Measurements from ENCODE around the gene SIL1.
"Not testable (repeated sequence)": the region's sequence is repeated elsewhere in the genome, so short reads cannot be mapped to it uniquely, and the experiment has no call there.

SIL1 gene

DNA sequence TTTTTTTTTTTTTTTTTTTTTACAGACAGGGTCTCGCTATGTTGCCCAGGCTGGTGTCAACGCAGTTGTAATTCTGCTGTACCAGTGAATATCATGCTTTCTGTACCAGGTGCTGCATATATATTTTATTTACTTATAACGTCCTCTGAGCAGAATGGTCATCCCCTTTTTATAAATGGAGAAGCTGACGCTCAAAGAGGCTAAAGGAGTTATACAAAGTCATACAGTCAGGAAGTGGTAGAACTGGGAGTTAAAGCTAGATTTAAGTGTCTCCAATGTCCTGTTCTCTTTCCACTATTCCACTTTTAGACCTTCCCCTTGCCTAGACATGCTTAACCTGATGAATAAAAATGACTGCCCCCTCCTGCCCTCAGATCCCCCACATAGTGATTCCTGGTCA, 1.2 kb upstream of the SIL1 start:
- DNase-seq = no peak

DNA sequence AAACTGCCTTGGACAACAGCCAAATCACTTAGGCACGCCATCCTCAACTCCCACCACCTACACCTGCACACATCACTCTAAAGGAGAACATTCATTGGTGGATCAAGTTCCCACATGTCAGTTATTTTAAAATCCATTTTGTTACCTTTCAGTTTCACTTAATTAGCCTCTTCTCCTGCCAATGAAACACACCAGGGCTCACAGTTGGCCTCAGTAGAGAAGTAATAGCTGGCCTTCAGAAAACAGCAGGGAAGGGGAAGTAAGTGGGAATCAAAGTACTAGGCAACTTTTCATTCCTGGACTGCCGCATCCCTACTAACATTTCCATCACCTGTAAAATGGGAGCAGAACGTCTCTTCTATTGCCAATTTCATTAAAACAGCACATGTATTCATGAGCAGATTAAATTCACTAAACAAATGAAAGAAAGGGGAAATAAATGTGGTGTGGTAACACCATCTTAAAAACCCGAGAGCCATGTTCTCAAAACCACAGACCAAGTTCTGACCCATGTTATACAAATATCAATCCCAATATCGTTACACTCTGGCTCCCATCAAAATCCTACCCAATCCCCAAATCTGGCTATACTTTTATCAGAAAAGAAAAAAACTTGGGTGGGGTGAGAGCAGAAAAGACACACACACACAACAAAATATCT, 1.7 kb downstream of the SIL1 start:
- no peak for DNase-seq

DNA sequence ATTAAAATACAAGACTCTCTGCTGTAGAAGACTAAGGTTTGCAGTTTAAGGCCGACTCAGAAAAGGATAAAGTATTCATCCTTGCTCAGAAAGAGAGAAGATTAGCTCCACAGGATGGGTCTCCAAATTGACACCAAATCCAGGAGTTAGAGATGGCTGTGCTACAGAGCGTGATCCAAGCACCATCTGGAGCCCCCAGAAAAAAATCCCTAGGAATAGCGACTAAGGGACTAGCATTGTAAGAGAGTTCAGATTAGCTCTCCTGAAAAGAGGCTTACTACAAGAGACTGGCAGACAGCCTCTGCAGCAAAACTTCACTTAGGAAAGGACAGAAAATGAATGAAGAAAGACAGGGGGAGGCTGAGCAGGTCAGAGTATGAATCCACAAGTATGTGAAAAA, 3.7 kb downstream of the SIL1 start:
- DNase-seq = no peak

DNA sequence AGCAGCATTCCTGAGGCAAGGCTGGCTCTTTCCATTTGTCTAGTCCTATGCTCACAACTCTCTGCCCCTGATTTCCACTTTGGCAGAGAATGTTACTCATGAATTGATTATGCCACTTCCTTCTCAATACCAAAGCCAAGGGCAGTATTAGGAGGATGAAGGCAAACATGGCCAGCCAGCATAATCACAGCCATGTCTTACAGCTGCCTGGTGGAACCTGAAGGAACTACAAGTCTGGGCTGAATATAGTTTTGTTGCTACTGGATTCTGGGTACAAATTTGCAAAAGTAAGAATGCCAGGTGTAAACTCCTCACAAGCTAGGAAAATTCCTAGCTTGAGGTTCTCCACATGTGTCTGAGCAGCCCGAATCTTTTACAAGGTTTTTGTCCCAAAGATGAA, 4.2 kb downstream of the SIL1 start:
- DNase-seq = no peak

DNA sequence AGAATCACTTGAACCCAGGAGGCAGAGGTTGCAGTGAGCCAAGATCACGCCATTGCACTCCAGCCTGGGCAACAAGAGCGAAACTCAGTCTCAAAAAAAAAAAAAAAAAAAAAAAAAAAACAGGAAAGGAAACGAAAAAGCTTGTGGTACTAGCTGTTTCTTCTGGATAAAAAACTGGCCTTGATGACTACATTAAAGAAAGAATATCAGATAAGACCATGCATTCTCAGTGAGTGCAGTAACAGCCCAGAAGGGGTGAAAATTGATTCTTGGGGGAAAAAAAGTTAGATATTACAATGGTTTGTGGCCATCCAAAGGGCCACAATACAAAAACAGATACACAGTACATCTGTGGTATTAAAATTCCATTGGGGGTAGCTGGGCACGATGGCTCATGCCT, 5.3 kb downstream of the SIL1 start:
- not testable (repeated sequence) for DNase-seq

DNA sequence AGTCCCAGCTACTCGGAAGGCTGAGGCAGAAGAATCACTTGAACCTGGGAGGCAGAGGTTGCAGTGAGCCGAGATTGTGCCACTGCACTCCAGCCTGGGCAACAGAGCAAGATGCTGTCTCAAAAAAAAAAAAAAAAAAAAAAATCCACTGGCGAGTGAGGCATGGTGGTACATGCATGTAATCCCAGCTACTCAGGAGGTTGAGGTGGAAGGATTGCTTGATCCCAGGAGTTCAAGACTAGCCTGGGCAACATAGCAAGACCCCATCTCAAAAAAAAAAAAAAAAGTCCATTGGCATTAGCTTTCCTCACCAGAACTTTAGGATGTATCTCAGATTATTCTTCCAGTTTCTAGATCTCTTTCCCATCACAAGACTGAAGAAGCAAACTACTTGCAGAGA, 6.2 kb downstream of the SIL1 start:
- not testable (repeated sequence) for DNase-seq

DNA sequence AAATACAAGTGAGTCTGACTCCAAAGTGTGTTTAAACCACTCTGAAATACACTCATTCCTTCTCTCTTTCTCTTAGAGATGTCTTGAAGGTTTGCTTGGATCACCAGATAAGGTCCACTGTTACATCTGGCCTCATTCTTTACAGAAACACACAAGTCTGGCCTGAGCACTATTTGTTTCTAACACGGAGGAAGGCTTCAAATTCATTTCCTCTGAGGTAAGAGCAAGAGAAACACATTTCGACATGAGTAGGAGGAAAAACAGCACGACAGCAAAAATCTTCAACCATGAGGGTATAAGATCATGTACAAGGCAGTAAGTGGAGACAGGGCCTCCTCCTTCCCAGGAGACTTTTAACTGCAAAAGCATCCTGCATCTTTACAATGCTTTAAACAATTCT, 8.0 kb downstream of the SIL1 start:
- no peak for DNase-seq

DNA sequence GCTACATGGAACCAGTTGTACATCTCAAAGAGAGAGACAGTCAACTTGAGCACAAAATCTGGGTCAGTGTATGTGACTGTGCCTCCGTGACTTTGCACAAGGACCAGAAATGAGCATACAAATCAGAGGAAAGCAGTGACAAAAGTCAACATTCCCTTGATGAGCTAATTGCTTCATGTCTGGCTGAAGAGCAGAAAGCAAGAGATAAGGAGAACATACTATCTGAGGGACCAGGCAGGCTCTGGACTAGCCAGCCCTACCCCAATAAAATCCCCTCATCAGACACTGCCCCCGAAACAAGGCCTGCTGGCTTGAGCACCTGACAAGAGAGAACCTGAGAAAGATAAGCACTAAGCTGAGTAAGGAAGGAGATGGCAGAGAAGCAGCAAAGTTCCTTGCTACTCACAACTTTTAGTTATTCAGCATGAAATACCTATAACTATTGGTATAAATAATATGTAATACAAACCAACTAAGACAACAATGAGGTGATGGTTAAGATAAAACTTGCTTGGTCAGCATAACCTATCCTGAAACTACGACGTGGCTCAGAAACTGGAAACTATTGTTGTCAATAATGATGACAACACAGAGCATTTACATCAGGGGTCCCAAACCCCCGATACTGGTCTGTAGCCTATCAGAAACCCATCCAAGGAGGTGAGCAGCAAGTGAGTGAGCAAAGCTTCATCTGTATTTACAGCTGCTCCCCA, 9.5 kb downstream of the SIL1 start:
- DNase-seq = no peak

DNA sequence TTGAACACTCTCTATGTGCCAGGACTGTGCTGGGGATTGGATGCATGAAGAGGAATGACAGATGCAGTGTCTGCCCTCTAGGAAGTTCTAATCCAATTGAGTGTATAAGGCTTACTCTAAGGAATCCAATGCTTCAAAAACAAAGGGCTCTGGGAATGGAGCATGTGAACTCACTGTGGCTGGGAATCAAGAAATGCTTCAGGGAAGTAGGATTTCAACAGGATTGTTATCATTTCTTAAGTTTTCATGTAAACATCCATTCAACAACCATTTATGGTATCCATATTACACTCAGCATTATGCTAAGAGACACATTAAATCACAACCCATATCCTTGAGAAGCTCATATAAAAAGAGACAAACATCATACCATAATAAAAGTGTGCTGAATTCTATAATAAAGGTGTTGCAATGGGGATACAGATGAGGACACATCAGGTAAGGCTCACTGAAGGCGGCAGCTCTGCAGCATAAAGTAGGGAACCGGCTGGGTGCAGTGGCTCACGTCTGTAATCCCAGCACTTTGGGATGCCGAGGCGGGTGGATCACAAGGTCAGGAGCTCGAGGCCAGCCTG, 11.3 kb downstream of the SIL1 start:
- no peak for DNase-seq

DNA sequence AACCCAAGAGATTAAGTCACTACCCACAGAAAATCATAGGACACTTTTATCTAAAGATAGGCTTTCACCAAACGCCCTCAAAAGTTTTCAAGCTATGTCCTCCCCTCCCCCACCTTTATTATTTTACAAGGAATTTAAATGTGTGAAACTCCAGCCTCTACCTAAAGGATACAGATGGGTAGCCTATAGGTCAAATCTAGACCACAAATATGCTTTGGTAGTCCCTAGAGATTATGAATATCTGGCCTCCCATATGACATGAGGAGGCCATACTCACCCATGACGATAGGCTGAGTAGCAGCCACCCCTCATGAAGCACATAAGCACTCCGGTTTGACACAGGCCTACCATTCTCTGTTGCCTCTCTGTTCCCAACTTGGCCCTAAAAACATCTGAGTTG, 11.9 kb downstream of the SIL1 start:
- no peak for DNase-seq

DNA sequence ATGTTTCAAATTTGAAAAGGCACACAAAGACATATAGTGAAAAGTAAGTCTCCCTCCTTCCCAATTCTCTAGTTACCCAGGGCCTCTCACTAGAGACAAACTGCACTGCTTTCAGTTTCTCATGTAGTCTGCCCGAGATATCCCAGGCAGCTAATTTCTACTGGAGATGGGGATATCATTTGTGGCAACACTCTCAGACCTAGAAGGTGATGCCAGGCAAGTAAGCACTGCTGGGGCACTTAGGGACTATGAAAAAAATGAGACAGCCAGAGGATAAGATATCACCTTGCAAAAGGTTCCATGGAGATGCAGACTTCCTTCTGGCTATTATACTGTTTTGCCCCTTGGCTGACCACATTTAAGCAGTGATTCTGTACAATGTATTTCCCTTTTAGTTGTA, 12.6 kb downstream of the SIL1 start:
- DNase-seq = no peak

DNA sequence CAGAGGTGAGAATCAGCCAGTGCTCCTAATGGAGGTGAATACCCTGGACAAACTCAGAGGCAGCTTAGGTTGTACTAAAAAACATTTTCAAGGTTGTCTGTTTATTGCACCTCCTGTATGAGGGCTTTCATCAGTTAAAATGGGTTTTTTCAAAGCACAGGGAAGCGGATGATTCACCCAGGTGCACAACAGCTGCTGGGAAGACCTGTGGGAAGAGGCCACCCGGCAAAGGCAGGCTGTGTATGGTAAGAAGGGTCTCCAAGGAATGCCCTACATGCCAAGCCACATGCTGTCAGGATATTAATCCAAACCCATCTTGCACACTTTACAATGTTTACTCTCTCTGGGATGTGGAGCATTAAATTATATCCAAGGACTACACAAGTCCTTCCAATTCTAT, 14.7 kb downstream of the SIL1 start:
- DNase-seq = no peak

DNA sequence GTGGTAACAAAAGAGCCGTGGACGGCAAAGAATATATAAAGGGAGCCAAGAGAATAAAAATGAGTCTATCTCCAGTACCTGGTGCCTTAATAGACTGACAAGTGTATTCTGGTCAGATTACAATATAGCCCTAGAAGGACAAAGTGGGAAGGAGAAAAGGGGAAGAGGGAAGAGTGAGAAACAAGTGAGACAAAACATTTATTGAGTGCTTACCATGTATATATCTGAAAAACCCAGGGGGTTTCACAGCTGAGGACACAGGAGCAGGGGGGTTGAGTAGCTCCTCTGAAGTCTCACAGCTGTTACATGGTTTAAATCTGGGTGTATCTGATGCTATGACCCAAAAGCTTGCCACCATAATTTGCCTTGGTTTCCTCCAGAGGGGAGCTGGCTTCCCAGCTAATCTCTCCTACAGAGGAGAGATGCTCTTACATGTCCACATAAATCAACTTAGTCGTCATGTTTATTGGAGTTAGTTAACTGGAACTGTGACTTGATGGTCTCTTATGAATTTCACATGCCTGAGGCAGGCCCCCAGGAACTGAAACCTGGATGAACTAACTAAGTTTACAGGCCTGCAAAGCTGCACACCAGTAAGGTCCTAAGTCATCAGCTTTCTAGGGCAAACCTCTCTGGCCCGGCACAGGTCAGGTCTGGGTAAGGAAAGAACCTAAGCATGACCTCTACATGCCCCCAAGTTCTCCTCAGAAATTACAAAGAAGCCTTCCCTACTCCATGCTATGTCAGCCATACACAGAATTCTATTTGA, 15.5 kb downstream of the SIL1 start:
- DNase-seq = no peak

DNA sequence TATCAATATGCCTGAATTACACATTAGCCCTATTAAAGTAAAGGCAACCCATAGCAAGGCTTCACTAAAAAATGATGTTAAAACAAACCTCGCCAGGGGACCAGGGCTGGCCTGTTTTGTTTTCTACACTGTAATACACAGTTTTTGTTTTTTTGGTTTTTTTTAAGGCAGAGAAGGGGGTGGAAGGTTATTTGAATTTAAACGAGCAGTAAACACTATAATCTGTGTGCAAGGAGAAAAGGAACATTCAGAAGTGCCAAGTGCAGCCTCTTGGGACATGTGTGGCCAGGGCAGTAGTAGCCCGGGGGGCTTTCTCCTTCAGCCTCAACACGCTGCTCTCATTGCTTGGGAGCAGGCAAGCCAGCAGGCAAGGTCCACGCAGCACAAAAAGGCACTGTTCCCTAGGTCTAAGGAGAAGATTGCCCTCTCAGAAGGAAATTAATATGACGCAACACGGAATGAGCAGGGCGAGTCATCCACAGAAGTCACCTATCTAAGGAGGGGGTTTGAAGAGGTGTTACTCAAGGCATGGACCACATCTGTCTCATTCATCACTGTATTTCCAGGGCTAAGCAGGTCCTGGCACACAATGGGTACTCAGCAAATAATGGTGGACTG, 16.2 kb downstream of the SIL1 start:
- no peak for DNase-seq

DNA sequence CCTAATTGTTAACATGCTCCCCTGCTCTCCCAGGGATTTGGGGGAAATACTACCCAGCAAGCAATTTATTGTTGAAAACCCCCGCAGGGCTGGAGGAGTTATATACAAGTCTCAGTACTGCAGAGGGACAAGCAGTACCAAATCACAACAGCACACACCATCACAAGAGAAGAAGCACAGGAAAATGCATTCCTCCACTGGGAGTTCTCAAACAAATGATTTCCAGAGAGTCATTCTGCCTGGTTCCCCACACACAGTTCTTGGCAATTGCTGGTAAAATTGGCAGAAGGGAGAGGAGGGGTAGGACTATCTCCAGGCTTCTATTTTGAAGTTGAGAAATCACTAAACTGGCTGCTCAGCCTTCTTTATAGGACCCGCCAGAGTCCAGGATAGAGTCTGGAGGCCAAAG, 16.8 kb downstream of the SIL1 start:
- DNase-seq = no peak

DNA sequence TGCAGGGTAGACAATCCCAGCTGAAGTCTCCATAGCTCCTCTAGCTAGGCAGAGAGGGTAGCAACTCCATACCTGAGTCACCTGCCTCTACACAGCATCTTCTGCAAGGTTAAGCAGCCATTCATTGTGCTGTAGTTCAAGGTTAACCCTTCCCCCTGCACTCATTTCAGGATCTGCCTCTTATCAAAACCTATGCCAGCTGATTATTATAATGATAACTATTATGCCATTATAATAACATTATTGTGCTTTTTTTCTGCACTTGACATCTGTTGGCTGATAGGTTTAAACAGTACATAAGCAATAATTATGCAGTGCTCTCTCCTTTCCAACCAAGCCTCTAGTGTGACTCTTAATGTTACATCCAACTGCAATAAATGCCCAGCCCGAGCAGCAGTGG, 17.3 kb downstream of the SIL1 start:
- no peak for DNase-seq

DNA sequence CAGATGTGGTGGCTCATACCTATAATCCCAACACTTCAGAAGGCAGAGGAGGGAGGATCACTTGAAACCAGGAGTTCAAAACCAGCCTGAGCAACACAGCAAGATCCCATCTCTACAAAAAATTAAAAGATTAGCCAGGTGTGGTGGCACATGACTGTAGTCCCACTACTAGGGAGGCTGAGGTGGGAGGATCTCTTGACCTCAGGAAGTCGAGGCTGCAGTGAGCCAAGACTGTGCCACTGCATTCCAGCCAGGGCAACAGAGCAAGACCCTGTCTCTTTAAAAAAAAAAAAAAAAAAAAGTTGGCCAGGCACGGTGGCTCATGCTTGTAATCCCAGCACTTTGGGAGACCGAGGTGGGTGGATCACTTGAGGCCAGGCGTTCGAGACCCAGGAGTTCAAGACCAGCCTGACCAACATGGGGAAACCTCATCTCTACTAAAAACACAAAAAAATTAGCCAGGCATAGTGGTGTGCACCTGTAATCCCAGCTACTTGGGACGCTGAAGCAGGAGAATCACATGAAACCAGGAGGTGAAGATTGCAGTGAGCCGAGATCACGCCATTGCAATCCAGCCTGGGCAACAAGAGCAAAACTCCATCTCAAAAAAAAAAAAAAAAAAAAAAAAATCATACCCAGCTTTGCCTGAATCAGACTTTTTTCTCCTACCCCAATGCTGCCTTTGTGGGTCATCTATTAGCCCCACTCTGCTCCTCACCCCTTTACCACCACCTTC, 18.2 kb downstream of the SIL1 start:
- DNase-seq = not testable (repeated sequence)

DNA sequence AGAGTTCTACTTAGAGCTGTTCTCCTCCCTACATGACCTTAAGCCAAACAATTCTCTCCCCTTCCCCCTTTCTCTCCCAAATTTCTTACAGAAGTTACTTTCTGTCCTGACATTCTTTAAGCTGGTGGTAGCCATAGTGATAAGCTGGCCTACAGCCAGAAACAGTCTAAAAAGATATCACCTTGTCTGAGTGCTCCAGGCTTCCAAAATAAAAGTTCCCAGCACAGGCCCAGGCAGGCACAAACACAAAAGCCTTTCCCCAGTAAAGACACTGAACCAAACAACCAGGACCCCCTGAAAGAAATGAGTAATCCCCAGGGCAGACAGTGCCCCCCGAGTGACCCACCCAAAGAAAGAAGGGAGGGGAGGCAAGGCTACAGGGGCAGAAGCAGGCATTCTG, 19.2 kb downstream of the SIL1 start:
- DNase-seq = no peak

DNA sequence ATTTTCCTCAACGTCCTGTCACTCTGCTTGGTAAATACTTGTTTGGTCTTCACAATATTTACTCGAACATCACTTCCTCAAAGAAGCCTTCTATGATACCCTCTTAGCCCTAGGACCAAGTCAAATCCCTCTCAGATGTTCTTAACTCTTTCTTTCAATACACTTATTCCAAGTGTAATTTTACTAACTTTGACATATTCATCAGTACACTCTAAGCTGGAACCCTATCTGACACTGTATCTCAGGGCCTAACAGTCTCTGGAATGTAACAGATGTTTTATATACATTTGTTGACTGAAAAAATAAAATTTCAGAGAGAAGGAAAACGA, 19.6 kb downstream of the SIL1 start:
- DNase-seq = no peak

DNA sequence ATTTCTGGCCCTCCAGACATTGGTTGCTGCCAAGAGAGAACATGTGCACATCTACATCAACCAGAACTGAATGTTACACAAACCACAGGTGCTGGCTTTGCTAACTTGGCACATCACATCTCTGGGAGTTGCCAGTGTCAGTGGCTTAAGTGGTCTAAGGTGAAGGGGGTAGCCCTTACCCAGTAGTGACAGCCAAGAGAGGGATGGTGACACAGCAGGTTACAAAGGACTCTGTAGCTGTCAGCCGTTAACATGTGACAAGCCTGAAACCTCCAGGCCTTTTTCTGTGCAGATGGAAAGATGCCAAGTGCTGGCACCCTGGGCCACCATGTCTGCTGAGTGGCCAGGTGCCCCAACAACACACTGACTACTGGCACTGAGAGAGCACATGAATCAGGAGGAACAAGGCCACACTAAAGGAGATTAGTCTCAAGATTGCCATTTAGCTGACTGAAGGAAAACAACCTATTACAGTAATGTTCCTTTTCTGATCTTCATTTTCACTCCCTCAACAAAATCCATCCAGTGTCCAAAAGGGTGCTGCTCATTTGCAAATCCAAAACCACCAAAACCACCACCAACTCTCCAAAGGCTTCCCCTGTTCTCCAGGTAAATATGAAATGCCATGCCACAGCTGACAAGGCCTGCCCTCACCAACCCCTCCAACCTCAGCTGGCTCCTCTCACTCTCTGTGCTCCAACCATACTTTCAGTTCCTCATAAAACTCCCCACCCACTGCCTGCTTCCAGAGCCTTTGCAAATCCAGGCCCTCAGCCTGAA, 20.2 kb downstream of the SIL1 start:
- DNase-seq = peak; percentile 80

DNA sequence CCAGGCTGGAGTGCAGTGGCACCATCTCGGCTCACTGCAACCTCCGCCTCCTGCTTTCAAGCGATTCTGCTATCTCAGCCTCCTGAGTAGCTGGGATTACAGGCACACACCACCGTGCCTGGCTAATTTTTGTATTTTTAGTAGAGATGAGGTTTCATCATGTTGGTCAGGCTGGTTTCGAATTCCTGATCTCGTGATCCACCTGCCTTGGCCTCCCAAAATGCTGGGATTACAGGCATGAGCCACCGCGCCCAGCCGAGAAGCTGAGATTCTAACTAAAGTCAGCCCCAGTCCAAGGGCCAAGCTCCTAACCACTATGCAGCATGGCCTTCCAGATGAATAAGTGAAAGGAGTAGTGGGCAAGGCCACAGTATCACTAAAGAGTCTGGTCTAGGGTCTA, 20.9 kb downstream of the SIL1 start:
- not testable (repeated sequence) for DNase-seq

DNA sequence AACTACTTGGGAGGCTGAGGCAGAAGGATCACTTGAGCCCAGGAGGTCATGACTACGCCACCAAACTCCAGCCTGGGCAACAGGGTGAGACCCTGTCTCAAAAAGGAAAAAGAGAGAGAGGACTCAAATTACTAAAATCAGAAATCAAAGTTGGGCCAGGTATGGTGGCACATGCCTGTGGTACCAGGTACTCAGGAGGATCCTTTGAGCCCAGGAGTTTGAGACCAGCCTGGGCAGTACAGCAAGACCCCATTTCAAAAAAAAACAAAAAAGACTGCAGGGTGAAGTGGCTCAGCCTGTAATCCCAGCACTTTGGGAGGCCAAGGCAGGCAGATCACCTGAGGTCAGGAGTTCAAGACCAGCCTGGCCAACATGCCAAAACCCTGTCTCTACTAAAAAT, 23.8 kb downstream of the SIL1 start:
- DNase-seq = not testable (repeated sequence)

All from COR-L47 (cell line).